Smooth muscle cell of trachea (primary cell): Measurements from ENCODE around the gene PRKD3. TPM values are rescaled to one million over a fixed set of nuclear protein-coding genes. Genes with fewer than 3 reads are reported as not detected.

Experiments used
- total RNA-seq: library from RNA; depleted of rRNA; stranded (reverse); fragments of >200 nt; gene quantifications from 2 replicates; pipeline ENCODE4 v1.2.1, GENCODE V29; 2014

PRKD3 gene
- total RNA-seq, result 79.2 and 83.8 TPM in 2 replicates

GRCh38 chr2:37324786-37325624, at the start of gene PRKD3:
Gene PRKD3 (minus strand): TSS chr2:37324833. CDS start chr2:37316524, 8,309 bp downstream.

GRCh38 chr2:37344453-37345361, 20.1 kb upstream of the PRKD3 start, which contains the start of gene QPCT:
Gene QPCT (plus strand): TSS chr2:37344630. CDS start chr2:37344732, 102 bp downstream.

Other genes starting within 250 kb of the PRKD3 start
- 18.7 and 28.4 TPM in 2 replicates for gene HEATR5B, start 240.5 kb downstream of the PRKD3 start, total RNA-seq
- gene GPATCH11, start 240.3 kb downstream of the PRKD3 start, total RNA-seq, result 3.6 and 10.6 TPM in 2 replicates
- 32.1 and 41.9 TPM in 2 replicates for gene EIF2AK2, start 167.9 kb downstream of the PRKD3 start, total RNA-seq
- not detected in 2 replicates for gene SULT6B1, start 136.2 kb downstream of the PRKD3 start, total RNA-seq
- 15.7 and 21.8 TPM in 2 replicates for gene CEBPZOS, start 128.3 kb downstream of the PRKD3 start, total RNA-seq
- 37.1 and 54.0 TPM in 2 replicates for gene CEBPZ, start 93.2 kb downstream of the PRKD3 start, total RNA-seq
- 12.9 and 19.5 TPM in 2 replicates for gene NDUFAF7, start 93.2 kb downstream of the PRKD3 start, total RNA-seq
- 7.0 and 19.7 TPM in 2 replicates for gene QPCT, start 19.8 kb upstream of the PRKD3 start, total RNA-seq